ENCODE measurements around the gene GNAT2. TPM values are rescaled to one million over a fixed set of nuclear protein-coding genes. Genes with fewer than 3 reads are reported as not detected.

The GNAT2 gene
- polyA plus RNA-seq, 1 experiment = 0.06 TPM

- no peaks in the 10 kb centered on the region for H3K27me3 ChIP-seq (ENCODE audit: control insufficient read depth, insufficient read depth, low read length)
- DNase-seq (ENCODE audit: low read depth, low spot score) = no peak
- peak overlapping the region; percentile 33 for H3K27ac ChIP-seq (ENCODE audit: low read depth, low read length)
- TF ChIP-seq CTCF (IDR thresholded peaks at IDR 0.05; ENCODE audit: low read depth, low read length) = no peak
- H3K9me3 ChIP-seq (ENCODE audit: control insufficient read depth, insufficient read depth, low read length) = no peaks in the 10 kb centered on the region
- ChIA-PET CTCF (interaction anchor here (1.1 to 10.9 kb wide), 6 partner anchors 8 to 349 kb away, joined by 3 to 365 read pairs (median 83); partner anchors contain the start of gene AHCYL1), POLR2A (interaction anchor here (0.7 to 1.4 kb wide), 2 partner anchors 36 to 88 kb away, joined by 3 to 11 read pairs; partner anchors contain the start of gene GNAI3)
- no peak overlapping the region for H3K4me3 ChIP-seq (ENCODE audit: low read depth, low read length)
Measured at GRCh38 chr1:109636201-109636952, 17.0 kb upstream of the GNAT2 start.

GRCh38 chr1:109635862-109636200 is 16.4 kb upstream of the GNAT2 start:
- Histone ChIP-seq H3K9me3 (ENCODE audit: control insufficient read depth, insufficient read depth, low read length) (no peaks in the 10 kb centered on the region), H3K27me3 (ENCODE audit: control insufficient read depth, insufficient read depth, low read length) (no peaks in the 10 kb centered on the region), H3K4me3 (ENCODE audit: low read depth, low read length) (no peak overlapping the region), H3K27ac (ENCODE audit: low read depth, low read length) (peak overlapping the region; percentile 33)
- DNase-seq (ENCODE audit: low read depth, low spot score) = no peak
- ChIA-PET POLR2A (interaction anchor here (0.7 to 1.4 kb wide), 2 partner anchors 35 to 88 kb away, joined by 3 to 11 read pairs; partner anchors contain the start of gene GNAI3), CTCF (interaction anchor here (1.1 to 10.9 kb wide), 5 partner anchors 8 to 138 kb away, joined by 3 to 365 read pairs (median 102); no protein-coding TSS in a partner anchor)
- no peak for TF ChIP-seq CTCF (IDR thresholded peaks at IDR 0.05; ENCODE audit: low read depth, low read length)

- TF ChIP-seq CTCF (IDR thresholded peaks at IDR 0.05; ENCODE audit: low read depth, low read length) = no peak
- CTCF ChIA-PET = interaction anchor here (1.1 to 10.8 kb wide), 7 partner anchors 8 to 139 kb away, joined by 3 to 106 read pairs (median 4); partner anchors contain the start of genes AMPD2 and GNAT2
- Histone ChIP-seq H3K27ac (ENCODE audit: low read depth, low read length) (no peak overlapping the region), H3K4me3 (ENCODE audit: low read depth, low read length) (no peak overlapping the region), H3K9me3 (ENCODE audit: control insufficient read depth, insufficient read depth, low read length) (no peaks in the 10 kb centered on the region), H3K27me3 (ENCODE audit: control insufficient read depth, insufficient read depth, low read length) (no peaks in the 10 kb centered on the region)
- no peak for DNase-seq (ENCODE audit: low read depth, low spot score)
- POLR2A ChIA-PET = interaction anchor here (1.4 kb wide), 1 partner anchor 87 kb away, joined by 11 read pairs; the partner anchor contains the start of gene GNAI3
Measured at GRCh38 chr1:109634771-109635750, 15.6 kb upstream of the GNAT2 start.

GRCh38 chr1:109634292-109634691 is 14.9 kb upstream of the GNAT2 start:
- H3K27me3 ChIP-seq (ENCODE audit: control insufficient read depth, insufficient read depth, low read length) = no peaks in the 10 kb centered on the region
- no peak for TF ChIP-seq CTCF (IDR thresholded peaks at IDR 0.05; ENCODE audit: low read depth, low read length)
- DNase-seq (ENCODE audit: low read depth, low spot score) = no peak
- POLR2A ChIA-PET = no interaction called here
- H3K4me3 ChIP-seq (ENCODE audit: low read depth, low read length) = no peak overlapping the region
- no peaks in the 10 kb centered on the region for H3K9me3 ChIP-seq (ENCODE audit: control insufficient read depth, insufficient read depth, low read length)
- no peak overlapping the region for H3K27ac ChIP-seq (ENCODE audit: low read depth, low read length)
- CTCF ChIA-PET = interaction anchor here (1.1 to 10.8 kb wide), 5 partner anchors 8 to 140 kb away, joined by 3 to 106 read pairs (median 4); partner anchors contain the start of genes AMPD2 and GNAT2

Measured in AG04450 (cell line).